ENCODE measurements around the gene PIK3R2. TPM values are rescaled to one million over a fixed set of nuclear protein-coding genes. Genes with fewer than 3 reads are reported as not detected.

The PIK3R2 gene
- total and polyA plus RNA-seq, 2 of the 13 experiments (the other 11 are each of a cell fraction or from before 2014, with no cell fraction given), result 18.6 to 25.3 TPM

DNA sequence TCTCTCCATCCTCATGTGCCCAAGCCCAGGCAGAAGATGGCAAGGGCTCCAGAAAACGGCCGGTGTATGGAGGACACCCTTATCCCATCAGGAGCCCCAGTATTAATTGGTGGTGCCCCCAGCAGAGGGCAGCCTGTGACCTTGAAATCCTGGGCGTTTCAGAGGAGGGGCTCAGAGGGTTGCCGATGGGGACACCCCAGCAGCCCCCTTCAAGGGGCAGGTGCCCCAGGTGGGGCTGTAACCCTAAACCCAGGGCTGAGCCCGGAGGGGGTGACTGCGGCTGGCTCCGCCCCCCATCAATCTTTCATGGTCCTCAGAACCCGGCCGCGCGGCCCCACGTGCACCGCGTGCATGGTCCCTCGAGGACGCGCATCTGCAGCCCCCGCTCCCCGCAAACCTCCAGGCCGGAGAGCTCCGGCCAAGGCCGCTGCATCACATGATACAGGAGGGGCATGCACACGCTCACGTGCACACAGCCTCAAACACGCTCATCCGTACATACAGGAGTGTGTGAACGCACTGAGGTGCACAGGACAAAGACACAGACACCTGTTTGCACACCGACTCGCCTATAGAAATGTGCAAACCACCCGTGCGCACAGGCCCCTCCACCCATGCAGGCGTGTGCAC, 49.9 kb downstream of the PIK3R2 start:
- Histone ChIP-seq H4K20me1 (ENCODE audit: insufficient read depth, low read length) (no peaks in the 10 kb centered on the region), H3K27me3 (ENCODE audit: control insufficient read depth in 1 of 2, insufficient read depth in 2 of 2, low read length in 2 of 2) (no peaks in the 10 kb centered on the region), H3K79me2 (ENCODE audit: insufficient read depth, low read length) (no peaks in the 10 kb centered on the region), H2AFZ (ENCODE audit: low read length) (no peak overlapping the region), H3K4me2 (ENCODE audit: low read depth, low read length) (peak overlapping the region; percentile 98), H3K4me1 (ENCODE audit: insufficient read depth, low read length) (peaks cover 13% of the 10 kb centered on the region), H3K4me3 (replicated peaks in 1 of 3; ENCODE audit: insufficient read depth in 1 of 3, low read depth in 2 of 3, low read length in 3 of 3) (peak overlapping the region; percentile 67 to 94 (median 83)), H3K36me3 (replicated peaks in 1 of 2; ENCODE audit: control insufficient read depth in 1 of 2, insufficient read depth in 2 of 2, low read length in 2 of 2) (peaks cover 6 to 10% of the 10 kb centered on the region in 2 experiments; a peak in 3 of 5 replicates), H3K9ac (ENCODE audit: insufficient read depth, low read depth, low read length) (peak overlapping the region; percentile 63), H3K27ac (ENCODE audit: extremely low read length, insufficient read depth, low read length) (peak overlapping the region; percentile 39), H3K9me3 (ENCODE audit: low read length) (no peaks in the 10 kb centered on the region)
- FAIRE-seq, result no peak
- POLR2A ChIA-PET, result interaction anchor here (0.7 to 4.0 kb wide), 5 partner anchors 10 to 183 kb away, joined by 3 to 27 read pairs (median 7); partner anchors contain the start of genes GDF15, JUND and MPV17L2
- in situ Hi-C loops (cut with HindIII; ENCODE audit: extremely low pct_ligation_motif_present, low pct_unique_long_range_greater_than_20kb) (loop anchor here (10.0 kb wide), 1 partner anchor 212 kb away; the partner anchor contains the start of gene SSBP4), intact Hi-C loops (cut with micrococcal nuclease; ENCODE audit: unreplicated experiment) (loop anchor here (5.0 kb wide), 1 partner anchor 119 kb away; the partner anchor contains the start of gene LSM4)
- 28% methylated on average over 11 of the region's 32 CpGs for WGBS (ENCODE audit: low lambda C conversion rate)
- BruUV-seq (replicated peaks), result no TSS peak
- CTCF ChIA-PET (ENCODE audit: low intra/inter-chr PET ratio, low total read pairs), result no interaction called here
- no peak for DNase-seq (ENCODE audit: low spot score)
- peak; percentile 8; the same call in 2 of the 3 replicates for ATAC-seq
- TF ChIP-seq, protein P1, sequence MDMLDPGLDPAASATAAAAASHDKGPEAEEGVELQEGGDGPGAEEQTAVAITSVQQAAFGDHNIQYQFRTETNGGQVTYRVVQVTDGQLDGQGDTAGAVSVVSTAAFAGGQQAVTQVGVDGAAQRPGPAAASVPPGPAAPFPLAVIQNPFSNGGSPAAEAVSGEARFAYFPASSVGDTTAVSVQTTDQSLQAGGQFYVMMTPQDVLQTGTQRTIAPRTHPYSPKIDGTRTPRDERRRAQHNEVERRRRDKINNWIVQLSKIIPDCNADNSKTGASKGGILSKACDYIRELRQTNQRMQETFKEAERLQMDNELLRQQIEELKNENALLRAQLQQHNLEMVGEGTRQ (IDR thresholded peaks at IDR 0.05; ENCODE audit: low read depth, low read length), result peak; percentile 61; the same call in 1 of the 2 replicates
- TF ChIP-seq, protein P1 (CRISPR knock-in tag; IDR thresholded peaks at IDR 0.05; ENCODE audit: borderline replicate concordance), result no peak
- TF ChIP-seq, protein P2, sequence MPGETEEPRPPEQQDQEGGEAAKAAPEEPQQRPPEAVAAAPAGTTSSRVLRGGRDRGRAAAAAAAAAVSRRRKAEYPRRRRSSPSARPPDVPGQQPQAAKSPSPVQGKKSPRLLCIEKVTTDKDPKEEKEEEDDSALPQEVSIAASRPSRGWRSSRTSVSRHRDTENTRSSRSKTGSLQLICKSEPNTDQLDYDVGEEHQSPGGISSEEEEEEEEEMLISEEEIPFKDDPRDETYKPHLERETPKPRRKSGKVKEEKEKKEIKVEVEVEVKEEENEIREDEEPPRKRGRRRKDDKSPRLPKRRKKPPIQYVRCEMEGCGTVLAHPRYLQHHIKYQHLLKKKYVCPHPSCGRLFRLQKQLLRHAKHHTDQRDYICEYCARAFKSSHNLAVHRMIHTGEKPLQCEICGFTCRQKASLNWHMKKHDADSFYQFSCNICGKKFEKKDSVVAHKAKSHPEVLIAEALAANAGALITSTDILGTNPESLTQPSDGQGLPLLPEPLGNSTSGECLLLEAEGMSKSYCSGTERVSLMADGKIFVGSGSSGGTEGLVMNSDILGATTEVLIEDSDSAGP (CRISPR knock-in tag; IDR thresholded peaks at IDR 0.05; ENCODE audit: borderline replicate concordance), result no peak
- peak; percentile 87 for TF ChIP-seq BHLHE40 (IDR thresholded peaks at IDR 0.05; ENCODE audit: low read length)
- TF ChIP-seq STAG1 (CRISPR knock-in tag; IDR thresholded peaks at IDR 0.05), result peak; percentile 31
- TF ChIP-seq RAD21 (CRISPR knock-in tag; IDR thresholded peaks at IDR 0.05), result 0 out of 2 replicates have a peak, but pooled peaks have one; percentile 33
- no peak for TF ChIP-seq REL (CRISPR knock-in tag; conservative IDR thresholded peaks at IDR 0.05)
- TF ChIP-seq ZBTB38 (CRISPR knock-in tag; IDR thresholded peaks at IDR 0.05), result peak; percentile 67; the same call in 1 of the 2 replicates
- TF ChIP-seq, protein P3, sequence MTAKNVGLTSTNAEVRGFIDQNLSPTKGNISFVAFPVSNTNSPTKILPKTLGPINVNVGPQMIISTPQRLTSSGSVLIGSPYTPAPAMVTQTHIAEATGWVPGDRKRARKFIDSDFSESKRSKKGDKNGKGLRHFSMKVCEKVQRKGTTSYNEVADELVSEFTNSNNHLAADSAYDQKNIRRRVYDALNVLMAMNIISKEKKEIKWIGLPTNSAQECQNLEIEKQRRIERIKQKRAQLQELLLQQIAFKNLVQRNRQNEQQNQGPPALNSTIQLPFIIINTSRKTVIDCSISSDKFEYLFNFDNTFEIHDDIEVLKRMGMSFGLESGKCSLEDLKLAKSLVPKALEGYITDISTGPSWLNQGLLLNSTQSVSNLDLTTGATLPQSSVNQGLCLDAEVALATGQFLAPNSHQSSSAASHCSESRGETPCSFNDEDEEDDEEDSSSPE (CRISPR knock-in tag; IDR thresholded peaks at IDR 0.05), result 0 out of 2 replicates have a peak, but pooled peaks have one; percentile 19
- TF ChIP-seq ZIK1 (CRISPR knock-in tag; IDR thresholded peaks at IDR 0.05; ENCODE audit: borderline replicate concordance, low read depth), result 0 out of 2 replicates have a peak, but pooled peaks have one; percentile 13
- TF ChIP-seq HDAC1 (CRISPR knock-in tag; IDR thresholded peaks at IDR 0.05), result 0 out of 2 replicates have a peak, but pooled peaks have one; percentile 11
- 0 out of 2 replicates have a peak, but pooled peaks have one; percentile 11 for TF ChIP-seq MTA1 (CRISPR knock-in tag; IDR thresholded peaks at IDR 0.05; ENCODE audit: borderline replicate concordance)
- no peak for TF ChIP-seq ZNF564 (CRISPR knock-in tag; IDR thresholded peaks at IDR 0.05)
- TF ChIP-seq, protein P4, sequence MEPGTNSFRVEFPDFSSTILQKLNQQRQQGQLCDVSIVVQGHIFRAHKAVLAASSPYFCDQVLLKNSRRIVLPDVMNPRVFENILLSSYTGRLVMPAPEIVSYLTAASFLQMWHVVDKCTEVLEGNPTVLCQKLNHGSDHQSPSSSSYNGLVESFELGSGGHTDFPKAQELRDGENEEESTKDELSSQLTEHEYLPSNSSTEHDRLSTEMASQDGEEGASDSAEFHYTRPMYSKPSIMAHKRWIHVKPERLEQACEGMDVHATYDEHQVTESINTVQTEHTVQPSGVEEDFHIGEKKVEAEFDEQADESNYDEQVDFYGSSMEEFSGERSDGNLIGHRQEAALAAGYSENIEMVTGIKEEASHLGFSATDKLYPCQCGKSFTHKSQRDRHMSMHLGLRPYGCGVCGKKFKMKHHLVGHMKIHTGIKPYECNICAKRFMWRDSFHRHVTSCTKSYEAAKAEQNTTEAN (CRISPR knock-in tag; conservative IDR thresholded peaks at IDR 0.05), result 0 out of 2 replicates have a peak, but pooled peaks have one; percentile 42
- TF ChIP-seq, protein P5, sequence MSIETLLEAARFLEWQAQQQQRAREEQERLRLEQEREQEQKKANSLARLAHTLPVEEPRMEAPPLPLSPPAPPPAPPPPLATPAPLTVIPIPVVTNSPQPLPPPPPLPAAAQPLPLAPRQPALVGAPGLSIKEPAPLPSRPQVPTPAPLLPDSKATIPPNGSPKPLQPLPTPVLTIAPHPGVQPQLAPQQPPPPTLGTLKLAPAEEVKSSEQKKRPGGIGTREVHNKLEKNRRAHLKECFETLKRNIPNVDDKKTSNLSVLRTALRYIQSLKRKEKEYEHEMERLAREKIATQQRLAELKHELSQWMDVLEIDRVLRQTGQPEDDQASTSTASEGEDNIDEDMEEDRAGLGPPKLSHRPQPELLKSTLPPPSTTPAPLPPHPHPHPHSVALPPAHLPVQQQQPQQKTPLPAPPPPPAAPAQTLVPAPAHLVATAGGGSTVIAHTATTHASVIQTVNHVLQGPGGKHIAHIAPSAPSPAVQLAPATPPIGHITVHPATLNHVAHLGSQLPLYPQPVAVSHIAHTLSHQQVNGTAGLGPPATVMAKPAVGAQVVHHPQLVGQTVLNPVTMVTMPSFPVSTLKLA (IDR thresholded peaks at IDR 0.05), result 0 out of 2 replicates have a peak, but pooled peaks have one; percentile 10
